Spleen (tissue), 11 donors: ENCODE results near the gene TMEM117. TPM values are rescaled to one million over a fixed set of nuclear protein-coding genes. Genes with fewer than 3 reads are reported as not detected.

Source experiments
- DNase-seq: peaks from one replicate; pipeline ENCODE4 v3.0.0-alpha.2; 2020
- H3K27ac ChIP-seq, 8 donors: fragments of 200-600 bp; sonication (generic) in 7 of 8; 1 replicate in 4 of 8; 2 replicates in 4 of 8; pipeline versions ENCODE4 v1.5.0 to v1.8.0; 2016 to 2021; ENCODE audit warnings: inconsistent platforms in 4 of 8, mild to moderate bottlenecking in 4 of 8, moderate library complexity in 1 of 8
- H3K27me3 ChIP-seq, 7 donors: fragments of 200-600 bp; sonication (generic) in 6 of 7; replicated peaks in 1 of 7; 1 replicate in 4 of 7; 2 replicates in 3 of 7; pipeline versions ENCODE4 v1.5.0 to v1.8.0; 2016 to 2021; ENCODE audit warnings: inconsistent platforms in 3 of 7, mild to moderate bottlenecking in 1 of 7
- H3K36me3 ChIP-seq, 6 donors: fragments of 200-600 bp; sonication (generic) in 5 of 6; 1 replicate in 4 of 6; 2 replicates in 2 of 6; pipeline versions ENCODE4 v1.5.0 to v1.8.0; 2016 to 2021; ENCODE audit warnings: inconsistent platforms in 2 of 6
- H3K4me1 ChIP-seq, 6 donors: fragments of 200-600 bp; sonication (generic) in 5 of 6; 1 replicate in 3 of 6; 2 replicates in 3 of 6; pipeline versions ENCODE4 v1.5.0 to v1.8.0; 2016 to 2021; ENCODE audit warnings: inconsistent platforms in 3 of 6
- H3K4me3 ChIP-seq, 8 donors: fragments of 200-600 bp; sonication (generic) in 7 of 8; 1 replicate in 4 of 8; 2 replicates in 4 of 8; pipeline versions ENCODE4 v1.5.0 to v1.8.0; 2016 to 2021; ENCODE audit warnings: inconsistent platforms in 4 of 8, mild to moderate bottlenecking in 4 of 8, moderate library complexity in 2 of 8
- H3K9me3 ChIP-seq, 8 donors: fragments of 200-600 bp; sonication (generic) in 7 of 8; 1 replicate in 4 of 8; 2 replicates in 4 of 8; pipeline versions ENCODE4 v1.5.0 to v1.8.0; 2016 to 2021; ENCODE audit warnings: inconsistent platforms in 4 of 8
- CTCF ChIP-seq, 11 experiments: fragments of 200-600 bp in 7 of 11; fragments of 450-650 bp in 4 of 11; sonication (generic) in 4 of 11; IDR thresholded peaks in 8 of 11; conservative IDR thresholded peaks in 3 of 11; 1 replicate in 7 of 11; 2 replicates in 4 of 11; pipeline versions ENCODE4 v1.4.0 to v1.8.0; 2016 to 2021; ENCODE audit warnings: antibody characterized with exemption in 11 of 11, inconsistent platforms in 4 of 11, mild to moderate bottlenecking in 1 of 11
- POLR2A ChIP-seq, 3 donors: fragments of 450-650 bp; IDR thresholded peaks; one replicate each; pipeline ENCODE4 v1.5.1; 2017; ENCODE audit warnings: antibody characterized with exemption in 3 of 3, mild to moderate bottlenecking in 1 of 3
- POLR2AphosphoS5 ChIP-seq, 3 donors: sonication (generic); formaldehyde crosslinking; IDR thresholded peaks; one replicate each; pipeline ENCODE4 v1.5.1; 2017; ENCODE audit warnings: antibody characterized with exemption in 3 of 3
- WGBS, 5 donors: extraction: QIAGEN DNeasy Blood & Tissue Kit in 3 of 5; methylation state at CpG; one replicate each; pipeline versions ENCODE4 v1.1.5 to v1.1.7; 2013 to 2018; 5-methylcytosine and 5-hydroxymethylcytosine counted together
- intact Hi-C: fragments of 100-400 bp; cut with DNase I; formaldehyde crosslinking; loops from one replicate; pipeline ENCODE4 v1.15.0; 2023; ENCODE audit warnings: low total_unique reads
- polyA plus RNA-seq, 3 donors: library from polyadenylated mRNA; stranded (reverse); fragments of 200-250 nt; gene quantifications; one replicate each; pipeline ENCODE4 v1.2.1, GENCODE V29; 2013
- total RNA-seq, 7 donors: library from RNA; depleted of rRNA in 3 of 7; stranded (reverse); fragments of >200 nt in 3 of 7; fragmentation: NEBNext Ultra II Directional in 4 of 7; extraction: Animal tissue kit (Norgen Biotek cat#: 25700) in 4 of 7; gene quantifications; one replicate each; pipeline versions ENCODE4 v1.1.0 to v1.2.1, GENCODE V29; 2016 to 2021
- donor health status: healthy with polysubstance abuse.
- donor health status: DM: no; HTN: no; CAD: no; lungs with moderate emphysema.
- donor health status: DM: no; HTN: no; CAD: no.
- donor health status: Bipolar disorder and iron deficiency.
- donor health status: healthy.
- donor health status: DM: no; HTN: no; CAD: no.
- donor health status: DM: yes; HTN: yes; CAD: no.

TMEM117 gene
- total and polyA plus RNA-seq, 10 donors, result 1.7 to 24.5 (median 5.0) TPM

- Histone ChIP-seq H3K9me3 (no peaks in the 10 kb centered on the region), H3K27me3 (no peaks in the 10 kb centered on the region), H3K4me3 (no peak overlapping the region), H3K27ac (peak overlapping the region in 1 of 8 donors; percentile 0), H3K36me3 (peaks cover 3 to 82% (median 57%) of the 10 kb centered on the region in 6 donors), H3K4me1 (peaks cover 0 to 11% (median 0%) of the 10 kb centered on the region in 6 donors)
- WGBS, 5 donors, result 78 to 86% (median 81%) methylated on average over 2 of the region's 2 CpGs
- intact Hi-C loops, result no loop called here
- no peak for TF ChIP-seq CTCF (IDR thresholded peaks at IDR 0.05 in 8 of 11, conservative IDR thresholded peaks at IDR 0.05 in 3 of 11)
- TF ChIP-seq POLR2A (IDR thresholded peaks at IDR 0.05), result no peak
- no peak for TF ChIP-seq POLR2AphosphoS5 (IDR thresholded peaks at IDR 0.05)
- no peak for DNase-seq
Observed at GRCh38 chr12:43795716-43796280, 40.1 kb upstream of the TMEM117 start.

GRCh38 chr12:43797561-43798217 lies 38.2 kb upstream of the TMEM117 start:
- intact Hi-C loops, result no loop called here
- Histone ChIP-seq H3K27me3 (no peaks in the 10 kb centered on the region), H3K4me3 (no peak overlapping the region), H3K27ac (no peak overlapping the region), H3K36me3 (peaks cover 3 to 96% (median 69%) of the 10 kb centered on the region in 6 donors), H3K9me3 (no peaks in the 10 kb centered on the region), H3K4me1 (peaks cover 2 to 22% (median 3%) of the 10 kb centered on the region in 6 donors)
- 83 to 91% (median 89%) methylated on average over 4 of the region's 4 CpGs for WGBS, 5 donors
- TF ChIP-seq POLR2A (IDR thresholded peaks at IDR 0.05) (no peak), POLR2AphosphoS5 (IDR thresholded peaks at IDR 0.05) (no peak), CTCF (IDR thresholded peaks at IDR 0.05 in 8 of 11, conservative IDR thresholded peaks at IDR 0.05 in 3 of 11) (no peak)
- DNase-seq, result no peak

GRCh38 chr12:43805149-43805859 lies 30.6 kb upstream of the TMEM117 start:
- Histone ChIP-seq H3K36me3 (peaks cover 0 to 38% (median 17%) of the 10 kb centered on the region in 6 donors), H3K4me1 (peaks cover 30 to 55% (median 40%) of the 10 kb centered on the region in 6 donors), H3K27ac (peak overlapping the region; percentile 96 to 99 (median 98)), H3K27me3 (no peaks in the 10 kb centered on the region), H3K4me3 (peak overlapping the region; percentile 72 to 94 (median 89)), H3K9me3 (no peaks in the 10 kb centered on the region)
- DNase-seq, result no peak
- intact Hi-C loops, result no loop called here
- TF ChIP-seq POLR2AphosphoS5 (IDR thresholded peaks at IDR 0.05) (no peak), CTCF (IDR thresholded peaks at IDR 0.05 in 8 of 11, conservative IDR thresholded peaks at IDR 0.05 in 3 of 11) (no peak)
- 11 to 17% (median 14%) methylated on average over 20 of the region's 20 CpGs for WGBS, 5 donors
